Activated CD8-positive, alpha-beta memory T cell treated with anti-CD3 and anti-CD28 coated beads for 4 hours (primary cell): ENCODE data around the gene ADAMTS17.

Source experiments
- DNase-seq, 2 donors: peaks; one replicate each; pipeline ENCODE4 v3.0.0-alpha.2; 2020; ENCODE audit warnings: low read depth in 2 of 2

The ADAMTS17 gene

DNA sequence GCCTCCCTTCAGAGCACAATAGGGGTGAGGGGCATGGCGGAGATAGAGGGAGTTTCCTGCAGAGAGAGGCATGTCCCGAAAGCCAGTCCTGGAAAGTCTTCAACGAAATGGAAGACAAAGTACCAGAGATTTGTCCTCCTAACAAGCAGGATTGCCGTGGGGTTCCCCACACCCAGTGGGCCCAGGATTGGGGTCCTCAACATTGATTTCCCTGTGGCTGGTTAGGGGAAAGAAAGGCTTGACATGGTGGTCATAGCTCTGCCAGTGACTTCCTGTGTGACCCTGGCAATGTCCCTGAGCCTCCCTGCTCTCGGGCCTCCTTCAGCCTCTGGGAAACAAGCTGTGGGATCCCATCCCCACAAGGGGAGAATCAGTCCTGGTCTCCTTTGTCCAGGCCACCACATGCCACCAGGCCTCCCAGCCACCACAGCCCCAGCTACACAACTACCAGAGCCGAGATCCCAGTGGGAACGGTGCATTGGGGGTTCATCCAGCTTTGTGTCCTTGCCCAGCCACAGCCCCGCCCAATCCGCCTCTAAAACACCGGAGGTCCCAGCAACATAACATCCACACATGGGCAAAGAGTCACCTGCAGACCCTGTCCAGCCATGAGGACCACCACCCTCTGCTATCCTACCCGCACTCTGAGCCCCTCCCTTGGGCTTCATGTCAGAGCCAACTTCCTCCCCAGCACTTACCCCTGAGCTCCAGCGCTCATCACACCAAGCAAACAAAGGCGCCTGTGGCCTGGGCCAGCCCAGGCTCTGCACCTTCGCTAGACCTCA, 63.0 kb downstream of the ADAMTS17 start:
- DNase-seq: no peak

DNA sequence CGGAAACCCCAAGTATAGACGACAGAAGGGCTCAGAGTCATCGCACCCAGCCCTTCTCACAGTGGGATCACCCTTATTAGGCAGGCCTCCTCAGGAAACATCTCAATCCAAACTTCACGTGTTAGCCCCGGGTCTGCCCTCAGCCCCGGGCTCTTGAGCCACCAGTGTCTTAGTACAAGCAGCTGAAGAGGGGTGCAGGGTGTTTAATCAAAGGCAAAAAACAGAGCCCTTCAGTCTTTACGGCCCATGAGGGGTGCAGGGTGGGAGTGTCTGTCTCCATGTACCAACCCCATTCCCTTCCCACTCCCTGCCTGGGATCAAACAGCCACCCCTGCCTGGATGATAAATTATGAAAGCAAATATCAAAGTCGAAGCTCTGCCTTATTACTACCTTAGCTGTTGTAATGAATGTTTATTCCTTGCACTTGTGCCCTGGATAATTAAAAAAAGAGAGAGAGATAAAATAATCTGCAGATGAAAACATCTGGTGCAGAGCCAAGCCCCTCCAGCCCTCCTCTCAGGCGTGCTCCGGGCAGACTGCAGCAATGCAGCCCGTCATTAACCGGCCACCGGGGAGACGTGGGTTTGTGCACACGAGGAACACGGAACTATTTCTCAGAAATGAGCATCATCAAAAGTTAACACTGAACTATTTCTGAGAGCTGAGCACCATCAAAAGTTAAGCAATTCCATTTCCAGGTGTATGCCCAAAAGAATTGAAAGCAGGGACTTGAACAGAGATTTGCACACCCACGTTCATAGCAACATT, 64.5 kb downstream of the ADAMTS17 start:
- no peak for DNase-seq

DNA sequence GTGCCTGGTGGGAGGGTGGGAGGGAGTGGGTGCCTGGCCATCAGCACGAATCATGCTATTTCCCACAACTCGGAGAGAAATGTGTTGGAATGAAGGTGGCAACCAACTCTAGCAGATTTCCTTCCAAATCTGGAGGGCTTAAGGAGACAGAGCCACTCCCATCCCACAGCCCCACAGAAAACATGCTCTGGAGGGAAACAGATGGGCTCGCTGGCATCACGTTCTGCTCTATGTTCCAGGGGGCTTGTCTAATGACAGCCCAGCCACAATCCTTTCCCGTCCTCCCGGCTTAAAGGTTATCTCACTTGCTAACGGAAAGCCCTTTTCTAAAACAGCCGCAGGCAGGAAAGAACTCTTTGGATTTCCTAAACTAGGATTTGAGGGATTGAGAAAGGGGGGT, 65.3 kb downstream of the ADAMTS17 start:
- no peak for DNase-seq

DNA sequence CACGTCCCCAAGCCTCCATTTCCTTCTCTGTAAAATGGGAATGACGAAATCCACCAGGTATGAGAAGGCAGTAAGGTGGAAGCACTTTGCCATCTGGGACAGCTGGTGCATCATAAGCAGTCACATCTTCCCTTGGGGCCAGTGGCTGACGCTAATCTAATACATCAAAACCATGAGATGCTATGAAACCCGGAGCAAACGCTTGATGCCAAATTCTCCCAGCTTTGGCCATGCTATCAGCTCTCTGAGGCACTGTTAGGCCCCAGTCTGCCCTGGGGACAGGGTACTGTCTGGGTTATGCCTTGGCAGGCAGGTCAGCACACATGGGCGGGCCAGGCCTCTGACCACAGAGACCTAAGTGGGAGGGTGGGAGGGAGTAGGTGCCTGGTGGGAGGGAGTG, 66.1 kb downstream of the ADAMTS17 start:
- no peak for DNase-seq

DNA sequence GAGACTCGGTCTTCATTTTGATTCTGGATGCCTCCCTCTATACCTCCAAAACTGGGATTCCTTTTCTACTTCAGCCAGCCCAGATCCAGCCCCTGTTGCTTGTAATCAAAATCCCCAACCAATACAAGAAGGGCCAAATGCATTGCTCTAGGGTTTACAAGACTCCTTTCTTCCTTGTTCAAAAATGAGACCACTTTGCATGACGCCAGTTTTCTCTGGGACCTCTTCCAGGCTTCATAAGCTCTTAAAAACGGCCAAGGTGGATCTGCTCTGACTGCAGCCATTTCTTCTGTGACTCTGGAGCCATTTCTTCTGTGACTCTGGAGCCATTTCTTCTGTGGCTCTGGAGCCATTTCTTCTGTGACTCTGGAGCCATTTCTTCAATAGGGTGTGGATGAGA, 71.9 kb downstream of the ADAMTS17 start:
- DNase-seq: no peak

DNA sequence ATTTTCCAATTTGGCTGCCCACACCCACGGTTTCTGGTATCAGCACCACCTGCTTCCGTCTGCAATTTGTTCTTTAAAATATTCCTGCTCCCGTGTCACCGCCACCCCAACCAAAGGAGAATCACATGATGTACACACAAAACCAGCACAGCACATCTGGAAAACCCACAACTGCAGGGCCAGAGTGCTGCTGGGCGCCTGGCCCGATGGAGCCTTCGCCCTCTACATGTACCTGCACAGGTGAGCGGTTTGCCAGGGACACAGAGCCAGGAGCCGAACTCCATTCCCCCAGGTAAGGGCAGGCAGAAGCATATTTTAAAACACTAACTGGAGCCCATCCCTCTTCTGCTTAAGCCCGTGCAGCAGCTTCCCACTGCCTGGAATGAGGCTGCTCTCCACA, 75.6 kb downstream of the ADAMTS17 start:
- no peak for DNase-seq

DNA sequence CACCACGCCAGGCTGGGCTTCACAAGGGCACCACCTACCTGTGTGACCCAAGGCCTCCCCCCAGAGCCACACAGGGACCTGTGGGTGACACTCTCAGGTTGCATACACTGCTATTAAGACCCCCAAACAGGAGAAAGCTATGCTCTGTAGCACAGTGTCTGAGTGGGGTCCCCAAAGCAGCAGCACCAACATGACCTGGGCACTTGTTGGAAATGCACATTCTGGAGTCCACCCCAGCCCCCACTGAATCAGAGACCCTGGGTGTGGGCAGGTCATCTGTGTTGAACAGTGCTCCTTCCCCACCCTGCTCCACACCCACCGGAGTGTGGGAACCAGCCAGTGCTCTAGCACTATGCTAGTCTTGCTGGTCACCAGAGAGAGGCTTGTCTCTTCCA, 76.1 kb downstream of the ADAMTS17 start:
- DNase-seq: no peak

DNA sequence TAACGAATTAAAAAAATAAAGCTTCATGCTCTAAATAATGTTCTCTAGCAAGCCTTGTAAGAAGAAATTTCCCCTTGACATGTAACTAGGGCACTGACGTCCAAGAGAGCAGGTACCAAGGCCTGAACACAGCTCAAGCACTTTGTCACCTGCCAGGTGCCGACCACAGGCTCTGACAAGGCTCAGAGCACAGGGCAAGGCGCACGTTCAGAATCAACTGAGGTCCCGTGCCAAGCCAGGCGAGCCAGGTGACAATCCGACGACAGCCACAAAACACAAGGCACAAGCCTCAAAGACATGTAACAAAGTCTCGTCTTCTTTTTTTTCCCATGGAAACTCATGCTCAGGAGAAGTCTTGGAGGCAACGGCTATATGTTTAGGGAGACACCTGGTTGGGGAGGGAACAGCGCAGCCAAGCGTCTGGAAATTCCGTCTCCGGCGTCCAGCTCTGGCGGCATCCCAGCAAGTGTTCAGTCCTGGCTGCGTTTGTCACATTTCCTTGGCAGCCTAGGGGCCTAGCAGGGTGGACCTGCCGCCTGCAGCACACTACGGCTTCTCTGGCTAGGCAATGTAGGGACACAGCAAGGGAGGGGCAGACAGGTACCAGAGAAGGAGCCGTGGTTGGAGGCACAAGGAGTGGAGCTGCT, 76.7 kb downstream of the ADAMTS17 start:
- DNase-seq: no peak

DNA sequence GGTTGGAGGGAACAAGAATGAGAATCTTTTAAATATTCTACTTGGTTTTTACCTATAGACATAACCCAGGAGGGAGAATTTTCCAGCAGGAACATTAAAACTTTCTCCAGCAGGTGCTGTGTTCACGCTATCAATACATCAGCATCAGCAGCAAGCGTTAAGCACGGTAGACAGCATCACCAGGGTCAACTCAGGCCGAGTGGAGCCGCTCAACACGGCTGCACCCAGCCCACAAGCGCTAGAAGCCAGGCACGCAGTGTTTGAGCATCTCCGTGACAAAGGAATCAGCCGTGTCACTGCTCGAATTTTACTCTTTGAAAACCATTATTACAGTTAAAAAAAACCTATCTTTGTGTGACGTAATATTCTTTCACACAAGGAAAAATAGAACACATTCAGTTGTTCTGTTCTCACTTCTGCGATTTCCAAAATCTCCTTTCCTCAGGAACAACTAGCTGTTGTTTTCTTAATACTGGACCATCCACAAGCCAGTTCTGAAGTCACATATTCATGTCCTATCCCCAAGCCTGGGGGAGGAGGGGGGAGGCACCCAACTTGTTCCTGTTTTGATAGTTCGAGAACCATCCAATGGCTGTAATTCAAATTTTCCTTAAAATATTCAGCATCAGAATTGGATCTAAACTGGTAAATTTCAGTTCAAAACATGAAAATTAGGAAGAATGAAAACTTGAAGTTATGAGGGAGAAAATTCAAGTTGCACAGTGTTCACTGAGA, 77.9 kb downstream of the ADAMTS17 start:
- DNase-seq: no peak

DNA sequence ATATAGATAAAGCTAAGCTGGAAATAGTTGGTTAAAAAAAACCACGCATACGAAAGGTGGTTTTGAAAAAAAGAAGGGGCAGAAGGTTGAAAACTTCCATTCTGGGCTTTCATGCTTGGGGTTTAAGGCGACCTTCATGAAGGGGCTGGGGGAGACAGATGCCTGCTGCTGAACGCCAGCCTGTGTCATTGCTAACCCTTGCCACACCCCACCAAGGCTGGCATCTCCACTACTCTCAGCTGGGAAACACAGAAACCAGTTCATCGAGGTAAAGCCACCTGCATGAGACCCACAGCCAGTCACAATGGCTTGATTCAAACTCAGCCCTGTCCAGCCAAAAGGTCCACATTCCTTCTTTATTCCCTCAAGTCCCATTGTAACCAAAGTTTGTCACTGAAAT, 78.7 kb downstream of the ADAMTS17 start:
- no peak for DNase-seq

DNA sequence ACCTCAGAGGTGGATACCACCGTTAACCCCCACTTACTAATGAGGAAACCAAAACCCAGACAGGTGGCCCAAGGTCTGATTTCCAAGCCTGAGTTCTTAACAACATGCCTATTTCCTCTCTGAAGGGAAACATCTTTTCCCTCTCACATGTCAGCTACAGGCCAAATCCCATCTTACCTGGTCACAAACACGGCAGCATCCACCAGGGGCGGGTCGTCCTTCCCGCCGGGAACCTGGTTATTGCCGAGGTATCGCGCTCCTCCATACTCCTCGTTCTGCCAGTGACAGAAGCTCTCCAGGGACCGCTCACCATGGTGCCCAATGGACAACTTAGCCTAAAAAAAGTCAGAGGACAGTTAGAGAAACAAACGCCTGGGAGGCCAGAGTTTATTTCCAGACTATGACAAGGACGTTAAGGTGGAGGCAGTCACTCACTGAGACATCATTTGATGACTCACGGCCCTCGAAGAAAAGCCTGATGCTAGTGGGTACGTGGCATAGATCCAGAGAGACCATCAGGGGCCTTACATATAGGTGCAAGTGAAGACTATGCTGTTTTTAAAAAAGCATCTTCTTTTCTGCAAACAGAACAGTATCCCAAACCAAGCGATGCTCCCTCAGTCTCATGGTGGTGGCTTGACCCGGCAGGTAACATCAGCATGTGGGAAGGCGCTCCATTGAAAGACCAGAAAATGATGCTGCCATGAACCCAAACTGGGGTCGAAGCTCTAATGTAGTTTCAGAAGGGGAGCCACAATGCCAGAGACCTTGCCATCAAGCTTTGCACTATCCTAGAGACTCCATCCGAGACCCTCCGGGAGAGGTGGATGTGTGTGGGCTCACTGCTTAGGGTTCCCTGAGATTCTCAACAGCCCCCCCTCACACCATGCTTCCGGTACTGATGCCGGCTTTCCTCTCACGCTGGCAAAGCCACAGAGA, 80.2 kb downstream of the ADAMTS17 start:
- DNase-seq: no peak

DNA sequence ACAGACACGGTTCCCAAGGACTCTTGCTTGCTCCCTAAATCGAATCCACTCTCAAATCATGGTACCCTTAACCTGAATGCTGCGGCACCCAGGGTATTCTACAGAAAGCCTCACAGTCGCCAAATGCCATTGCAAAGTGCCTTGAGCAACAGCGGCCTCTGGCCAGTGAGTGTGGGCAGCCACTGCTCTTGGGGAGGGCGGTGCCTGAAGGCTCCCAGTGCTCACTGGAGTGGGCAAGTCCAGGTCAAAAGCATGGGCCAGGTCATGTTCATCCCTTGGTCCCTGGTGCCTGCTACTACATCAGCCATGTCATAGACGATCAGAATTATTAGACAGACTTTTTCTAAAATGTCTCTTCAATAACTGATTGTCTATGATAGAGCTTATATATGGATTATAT, 82.5 kb downstream of the ADAMTS17 start:
- no peak for DNase-seq

DNA sequence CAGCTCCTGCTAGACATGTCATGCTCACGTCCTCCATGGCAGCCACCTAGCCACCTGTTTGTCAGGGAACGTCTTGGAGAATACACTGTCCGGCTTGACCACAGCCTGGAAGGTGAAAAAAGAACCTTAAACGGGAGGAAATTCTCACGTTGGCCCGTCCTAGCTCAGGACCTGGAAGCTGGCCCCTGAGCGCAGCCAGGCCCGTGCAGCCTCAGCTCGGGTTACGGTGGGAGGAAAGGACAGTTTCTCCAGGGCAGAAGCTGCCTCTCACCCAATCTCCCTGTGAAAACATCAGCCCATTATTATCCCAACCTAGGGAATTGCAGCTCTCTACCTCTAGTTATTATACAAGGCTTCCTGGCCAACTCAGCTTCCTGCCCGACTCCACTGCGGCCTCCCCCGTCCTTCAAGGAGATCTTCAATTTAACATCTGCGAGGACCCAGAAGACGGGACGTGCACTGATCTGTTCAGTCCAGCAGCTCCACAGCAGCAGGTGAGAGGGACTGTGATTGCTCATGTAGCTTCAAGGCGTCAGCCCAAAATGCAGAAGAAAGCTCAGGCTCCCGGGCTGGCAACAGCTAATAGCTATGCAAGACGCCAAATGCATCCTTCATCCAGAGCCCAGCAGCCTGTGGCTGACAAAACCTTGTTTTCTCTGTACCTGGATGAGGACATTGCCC, 84.7 kb downstream of the ADAMTS17 start:
- DNase-seq: no peak

DNA sequence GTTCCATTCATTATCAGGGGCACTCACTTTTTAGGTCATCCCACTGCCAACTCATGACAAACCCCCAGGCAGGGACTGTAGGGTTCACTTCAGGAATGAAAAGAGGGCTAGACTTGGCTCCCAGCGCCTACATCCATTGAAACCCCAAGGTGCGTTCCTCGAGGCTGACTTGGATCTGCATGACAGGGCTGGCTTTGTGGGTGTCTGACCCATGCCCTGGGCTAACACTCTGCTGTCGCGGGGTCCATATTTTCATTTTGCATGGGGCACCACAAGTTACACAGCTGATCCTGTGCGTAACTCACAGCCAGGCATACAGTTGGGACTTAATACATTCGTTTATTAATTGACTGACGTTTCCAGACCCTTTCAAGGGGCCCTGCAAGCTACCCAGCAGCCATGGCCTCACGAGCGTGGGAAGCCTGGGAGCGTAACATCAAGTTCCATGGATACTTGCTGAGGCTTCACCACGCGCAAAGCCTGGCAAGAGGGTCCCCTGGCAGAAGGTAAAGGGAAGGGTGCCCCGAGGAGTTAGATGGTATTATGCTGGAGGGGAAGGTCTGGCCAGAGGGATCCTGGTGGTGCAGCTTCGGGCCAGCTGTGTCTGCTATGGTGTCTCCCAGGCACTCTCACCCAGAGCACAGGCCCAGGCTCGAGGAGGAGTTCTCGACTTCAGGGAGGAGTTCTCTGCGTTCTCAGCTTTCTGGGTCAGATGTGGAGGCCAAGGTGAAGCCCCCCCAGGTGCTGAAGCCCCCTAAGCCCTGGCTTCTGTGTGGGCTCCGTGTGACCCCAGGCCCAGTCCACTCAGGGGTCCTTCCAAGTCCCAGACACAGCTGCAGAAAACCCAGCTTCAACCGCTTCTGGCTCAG, 85.4 kb downstream of the ADAMTS17 start:
- DNase-seq: no peak

DNA sequence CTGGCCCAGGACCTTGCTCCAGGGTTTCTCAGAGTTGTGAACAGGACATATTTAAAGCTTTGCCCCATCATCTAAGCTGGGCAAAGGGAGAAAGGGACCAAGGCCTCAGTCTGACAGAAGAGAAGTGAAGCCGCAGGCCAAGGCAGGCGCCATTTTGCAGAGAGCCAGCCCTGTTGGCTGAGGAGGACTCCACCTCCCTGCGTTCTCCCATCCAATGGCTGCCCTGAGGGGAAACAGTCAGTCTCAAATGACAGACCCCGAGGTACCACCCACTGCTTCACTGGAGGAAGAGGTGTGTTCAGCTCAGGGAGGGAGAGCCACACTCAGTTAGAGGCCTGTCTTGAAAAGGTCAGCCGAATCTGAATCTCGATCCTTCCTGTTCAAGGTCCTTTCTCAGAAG, 86.1 kb downstream of the ADAMTS17 start:
- DNase-seq: no peak

DNA sequence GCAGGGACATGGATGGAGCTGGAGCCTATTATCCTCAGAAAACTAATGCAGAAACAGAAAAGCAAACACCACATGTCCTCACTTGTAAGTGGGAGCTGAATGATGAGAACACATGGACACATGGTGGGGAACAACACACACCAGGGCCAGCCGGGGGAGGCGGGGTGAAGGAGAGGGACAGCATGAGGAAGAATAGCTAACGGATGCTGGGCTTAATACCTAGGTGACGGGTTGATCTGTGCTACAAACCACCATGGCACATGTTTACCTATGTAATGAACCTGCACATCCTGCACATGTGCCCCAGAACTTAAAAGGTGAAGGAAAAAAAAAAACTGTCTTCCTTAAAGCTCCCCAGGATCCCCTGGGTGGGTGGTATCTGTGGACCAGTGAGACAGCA, 87.1 kb downstream of the ADAMTS17 start:
- DNase-seq: no peak

DNA sequence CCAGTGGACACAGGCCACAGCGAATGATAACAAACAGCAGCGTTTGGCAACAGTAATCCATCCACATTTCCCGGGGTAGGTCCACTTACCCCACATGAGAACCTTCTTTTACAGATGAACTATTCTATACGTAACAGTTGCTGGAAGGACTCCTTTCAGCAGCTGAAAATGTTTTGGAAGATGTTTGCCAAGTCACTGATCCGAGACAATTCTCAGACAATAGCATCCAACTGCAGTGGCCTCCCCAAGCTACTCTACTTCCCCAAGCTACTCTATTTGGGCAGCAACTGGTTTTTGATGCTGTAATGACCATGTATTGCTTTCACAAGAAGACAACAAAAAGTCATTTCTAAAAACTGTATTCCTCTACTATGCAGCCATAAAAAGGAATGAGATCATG, 87.5 kb downstream of the ADAMTS17 start:
- no peak for DNase-seq

DNA sequence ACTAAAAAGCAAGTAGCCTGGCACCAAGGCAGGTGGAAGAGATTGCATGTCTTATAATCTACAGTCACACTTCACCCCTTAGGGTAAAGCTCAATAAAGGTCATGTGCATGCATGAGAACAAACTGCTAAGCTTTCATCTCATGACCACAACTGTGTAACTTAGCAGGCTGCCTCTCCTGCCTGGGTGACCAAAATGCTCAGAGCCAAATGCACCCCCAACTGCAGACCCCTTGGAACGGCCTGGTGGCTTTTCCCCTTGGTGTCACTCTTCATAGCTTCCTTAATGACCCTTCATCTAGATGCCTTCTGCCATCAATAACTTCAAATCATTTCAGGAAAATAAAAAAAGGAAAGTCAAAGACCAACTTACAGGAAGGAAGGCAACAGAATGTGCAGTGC, 88.1 kb downstream of the ADAMTS17 start:
- DNase-seq: no peak

DNA sequence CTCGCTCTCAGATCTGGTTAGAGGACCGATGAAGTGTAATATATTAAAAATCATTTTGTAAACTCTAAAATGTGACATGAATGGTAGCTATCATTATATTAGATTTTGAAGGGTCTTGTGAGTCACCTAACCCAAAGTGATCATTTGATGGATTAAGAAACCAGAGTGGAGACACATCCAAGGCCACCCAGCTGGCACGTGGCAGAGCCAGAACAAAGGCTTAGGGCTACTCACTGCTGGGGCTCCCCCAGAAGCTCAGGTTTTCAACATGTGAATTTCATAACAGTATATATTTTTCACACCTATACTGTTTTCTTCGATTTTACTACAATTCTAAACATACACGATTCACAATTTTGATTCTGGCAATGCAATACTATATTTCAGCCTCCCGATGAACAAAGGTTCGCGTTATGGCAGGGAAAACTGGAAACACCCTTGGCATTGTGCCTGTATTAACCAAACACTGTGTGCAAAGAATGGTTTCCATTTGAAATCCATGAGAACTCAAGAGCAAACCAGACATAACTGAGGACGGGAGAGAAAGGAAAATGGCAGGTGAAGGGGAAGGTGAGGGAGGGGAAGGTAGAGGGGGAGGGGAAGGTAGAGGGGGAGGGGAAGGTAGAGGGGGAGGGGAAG, 88.9 kb downstream of the ADAMTS17 start:
- DNase-seq: no peak
